NAMALWA (cell line): ENCODE results near the gene STX18.
"Not testable (repeated sequence)": the region's sequence is repeated elsewhere in the genome, so short reads cannot be mapped to it uniquely, and the experiment has no call there.

ENCODE experiments used
- DNase-seq: peaks from one replicate; pipeline ENCODE4 v3.0.0-alpha.2; 2015; ENCODE audit warnings: low spot score

The STX18 gene

DNA sequence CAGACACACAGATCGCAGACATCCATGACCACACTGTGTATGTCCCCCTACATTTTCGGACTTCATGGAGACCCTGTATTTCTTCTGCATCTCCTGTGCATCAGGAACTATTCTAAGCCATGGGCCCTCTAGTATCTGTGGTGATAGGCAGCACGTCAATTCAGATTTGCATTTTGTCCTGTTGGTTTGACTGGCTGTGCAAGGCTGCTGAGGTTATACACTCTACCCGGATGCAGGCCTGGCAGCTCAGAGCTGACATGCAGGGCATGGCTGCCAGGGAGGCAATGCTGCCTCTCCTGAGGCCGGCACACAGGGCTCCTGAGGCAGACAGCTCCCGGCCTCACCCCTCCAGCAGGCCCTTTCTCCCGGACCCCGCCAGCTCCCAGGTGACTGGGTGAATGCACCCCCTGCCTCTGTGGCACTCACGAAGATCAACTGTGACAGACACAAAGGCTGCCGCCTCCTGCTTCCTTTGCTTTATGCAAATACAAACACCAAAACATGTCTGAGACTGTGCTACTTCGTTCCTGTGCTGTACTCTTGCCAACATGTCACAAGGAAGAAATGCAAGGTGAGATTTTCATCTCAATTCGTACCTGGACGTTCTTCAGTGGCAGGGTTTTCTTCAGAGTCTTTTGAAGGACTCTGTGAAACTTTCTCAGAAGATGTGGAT is 103.9 kb downstream of the STX18 start:
- DNase-seq: no peak

GRCh38 chr4:4436244-4436823 is 105.5 kb downstream of the STX18 start:
- no peak for DNase-seq

- no peak for DNase-seq
Measured at GRCh38 chr4:4433941-4434340, 107.9 kb downstream of the STX18 start.

GRCh38 chr4:4432341-4433125 is 109.3 kb downstream of the STX18 start:
- DNase-seq: no peak

DNA sequence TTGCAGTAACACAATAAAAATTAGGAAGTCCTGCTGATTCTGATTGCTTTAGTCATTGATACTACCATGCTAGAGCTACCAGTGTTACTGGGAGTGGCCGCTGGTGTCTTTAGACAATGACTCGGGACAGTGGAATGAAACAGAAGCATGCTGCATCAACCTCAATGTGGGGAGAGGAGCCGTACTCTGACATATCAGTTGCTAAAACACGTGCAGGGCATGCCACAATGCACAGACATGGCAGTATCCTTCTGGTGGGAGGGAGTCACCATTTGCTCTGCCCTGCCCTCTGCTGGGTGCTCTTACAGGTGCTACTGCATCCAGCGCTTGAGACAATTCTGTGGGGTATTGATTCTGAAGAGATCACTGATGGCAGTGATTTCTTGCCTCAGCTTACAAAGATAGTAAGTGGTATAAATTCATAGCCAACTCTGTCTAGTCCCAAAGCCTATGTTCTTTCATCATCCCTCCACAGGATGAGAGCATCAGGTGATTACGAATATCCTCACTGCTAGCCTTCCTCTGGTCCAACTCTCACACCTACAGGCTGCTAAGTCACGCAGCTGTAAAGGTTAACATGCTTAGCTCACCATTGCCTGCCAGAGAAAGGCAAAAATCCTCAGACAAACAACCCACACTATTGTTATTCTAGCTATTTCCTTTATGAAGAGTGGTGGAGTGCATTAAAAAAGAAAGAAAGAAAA is 111.2 kb downstream of the STX18 start:
- peak; percentile 75 for DNase-seq

GRCh38 chr4:4428966-4429875 is 112.6 kb downstream of the STX18 start:
- DNase-seq: no peak

- DNase-seq: no peak
Measured at GRCh38 chr4:4427886-4428285, 114.0 kb downstream of the STX18 start.

- no peak for DNase-seq
Measured at GRCh38 chr4:4427121-4427870, 114.6 kb downstream of the STX18 start.

DNA sequence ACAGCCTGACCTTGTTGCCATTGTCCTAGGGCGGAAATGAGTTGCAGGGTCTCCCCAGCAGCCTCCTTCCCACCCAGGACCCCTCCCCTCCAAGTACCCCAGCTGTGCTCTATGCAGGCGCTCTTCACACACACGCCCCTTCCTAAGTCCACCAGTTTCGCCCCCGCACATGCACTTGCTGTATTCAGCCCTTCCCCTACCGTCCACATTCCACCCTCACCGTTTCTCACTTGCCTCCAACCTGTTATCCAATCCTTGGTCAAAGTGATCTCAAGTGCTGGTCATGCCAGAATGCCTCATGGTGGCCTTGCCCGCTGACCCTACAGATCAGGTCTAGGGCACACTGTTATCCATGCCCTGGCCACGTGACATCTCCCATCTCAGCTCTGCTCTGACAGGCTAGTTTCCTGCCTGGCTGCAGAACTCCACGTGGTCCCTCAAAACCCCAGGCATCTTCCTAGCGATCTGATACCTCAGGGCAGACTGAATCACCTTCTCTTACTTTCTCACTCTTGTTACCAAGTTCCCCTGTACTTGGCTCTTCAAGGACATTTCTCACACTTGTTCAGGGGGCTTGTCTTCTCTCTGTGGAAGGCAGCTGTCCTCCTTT is 115.2 kb downstream of the STX18 start:
- no peak for DNase-seq

GRCh38 chr4:4425696-4426095 is 116.2 kb downstream of the STX18 start:
- DNase-seq: no peak

GRCh38 chr4:4425119-4425690 is 116.6 kb downstream of the STX18 start:
- no peak for DNase-seq

- no peak for DNase-seq
Measured at GRCh38 chr4:4424499-4425115, 117.2 kb downstream of the STX18 start.

DNA sequence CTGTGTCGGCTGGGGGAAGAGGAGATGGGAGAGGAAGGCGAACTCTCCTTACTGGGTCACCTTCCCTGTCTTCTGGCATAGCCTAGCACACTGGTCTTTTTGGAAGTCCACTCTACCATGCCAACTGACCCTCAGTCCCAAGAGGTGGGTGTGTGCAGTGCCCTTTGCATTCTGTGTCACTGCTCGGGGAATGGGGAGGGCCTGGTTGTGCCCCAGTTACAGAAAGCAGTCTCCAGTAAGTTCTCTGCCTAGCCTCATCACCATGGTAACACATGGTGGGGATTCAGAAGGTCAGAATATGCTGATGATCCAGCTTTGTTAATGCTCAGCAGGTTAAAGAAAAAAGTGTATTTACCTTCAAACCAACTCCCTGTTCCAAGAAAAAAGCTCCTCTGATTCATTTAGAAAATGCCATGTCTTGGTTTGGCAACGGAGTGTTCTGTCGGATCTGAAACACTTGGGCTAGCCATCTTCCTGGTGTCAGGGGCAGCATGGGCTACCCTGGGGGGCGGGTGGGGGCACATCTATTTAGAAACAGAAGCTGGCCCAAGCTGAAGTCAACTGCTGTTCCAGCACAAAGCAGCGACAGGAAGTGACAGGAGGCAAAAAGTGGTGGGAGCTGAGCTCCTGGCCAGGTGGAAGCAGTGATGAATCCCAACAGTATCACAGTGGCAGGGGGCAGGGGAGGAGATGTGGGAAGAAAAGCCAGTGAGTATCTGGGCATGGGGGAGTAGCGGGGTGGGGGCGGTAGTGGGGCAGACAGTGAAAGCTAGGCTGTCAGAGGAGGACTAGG is 117.9 kb downstream of the STX18 start:
- DNase-seq: no peak

GRCh38 chr4:4422856-4423499 is 118.9 kb downstream of the STX18 start:
- no peak for DNase-seq

- DNase-seq: not testable (repeated sequence)
Measured at GRCh38 chr4:4422117-4422516, 119.7 kb downstream of the STX18 start.

GRCh38 chr4:4421356-4421755 is 120.5 kb downstream of the STX18 start:
- no peak for DNase-seq

DNA sequence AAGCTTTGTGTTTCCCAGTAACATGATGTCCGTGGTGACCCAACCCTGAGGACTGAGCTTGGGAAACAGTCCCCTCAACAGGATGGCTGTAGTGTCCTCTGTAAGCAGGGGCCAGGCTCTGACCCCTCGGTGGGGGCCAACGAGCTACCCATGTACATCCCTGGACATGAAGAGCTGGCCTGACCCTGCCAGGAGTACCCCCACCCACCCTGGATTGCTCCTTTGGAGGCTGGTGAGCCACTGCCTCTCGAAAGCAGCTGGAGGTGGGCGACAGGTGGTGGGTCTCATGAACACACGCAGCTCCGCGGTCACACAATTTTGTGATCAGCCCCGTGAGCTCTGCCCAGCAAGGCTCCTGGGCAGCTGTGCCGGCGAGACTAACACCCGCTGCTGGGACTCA is 121.4 kb downstream of the STX18 start:
- no peak for DNase-seq

DNA sequence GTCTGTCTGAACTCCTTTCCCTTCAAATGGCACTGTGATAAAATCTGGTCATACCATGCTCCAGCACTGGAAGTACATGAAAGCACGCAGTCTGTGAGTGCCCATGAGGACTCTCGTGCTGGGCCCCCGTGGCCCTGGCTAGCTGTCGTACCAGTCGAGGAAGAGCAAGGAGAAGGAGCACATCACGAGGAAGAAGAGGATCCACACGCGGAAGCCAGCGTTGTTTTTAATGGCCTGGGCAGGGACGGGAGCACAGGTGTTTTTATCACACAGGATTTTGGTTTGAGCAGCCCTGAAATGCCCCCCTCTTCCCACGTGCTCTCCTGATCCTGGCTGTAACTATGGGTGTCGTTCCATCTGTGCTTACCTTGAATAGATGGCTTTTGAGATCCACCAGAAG is 122.0 kb downstream of the STX18 start:
- no peak for DNase-seq
